Measurements from ENCODE around the gene USHBP1.

The USHBP1 gene

GRCh38 chr19:17289489-17289888 lies 24.9 kb upstream of the USHBP1 start:
- ATAC-seq (ENCODE audit: low read depth) (no peak), DNase-seq (ENCODE audit: low spot score) (no peak)
- Histone ChIP-seq H3K4me3 (ENCODE audit: severe bottlenecking) (no peak overlapping the region), H3K27me3 (ENCODE audit: insufficient read depth, poor library complexity, severe bottlenecking) (no peaks in the 10 kb centered on the region), H3K4me1 (ENCODE audit: insufficient read depth, poor library complexity, severe bottlenecking) (no peaks in the 10 kb centered on the region), H3K9me3 (ENCODE audit: severe bottlenecking) (no peaks in the 10 kb centered on the region), H3K27ac (ENCODE audit: poor library complexity, severe bottlenecking) (no peak overlapping the region), H3K36me3 (ENCODE audit: low read depth) (peaks cover 5% of the 10 kb centered on the region; the same call in 1 of the 2 replicates)
- TF ChIP-seq CTCF (IDR thresholded peaks at IDR 0.05; ENCODE audit: poor library complexity, severe bottlenecking): no peak

DNA sequence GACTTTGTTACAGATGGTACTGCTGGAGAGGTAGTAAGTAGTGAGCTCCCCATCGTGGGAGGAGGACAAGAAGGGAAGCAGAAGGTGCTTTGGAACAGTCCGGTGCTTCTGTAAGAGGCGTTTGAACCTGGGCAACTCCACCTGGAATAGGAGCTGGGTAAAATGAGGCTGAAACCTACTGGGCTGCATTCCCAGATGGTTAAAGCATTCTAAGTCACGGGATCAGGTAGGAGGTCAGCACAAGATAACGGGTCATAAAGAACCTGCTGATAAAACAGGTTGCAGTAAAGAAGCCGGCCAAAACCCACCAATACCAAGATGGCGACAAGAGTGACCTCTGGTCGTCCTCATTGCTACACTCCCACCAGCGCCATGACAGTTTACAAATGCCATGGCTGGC lies 22.2 kb upstream of the USHBP1 start:
- Histone ChIP-seq H3K4me1 (ENCODE audit: insufficient read depth, poor library complexity, severe bottlenecking) (no peaks in the 10 kb centered on the region), H3K27me3 (ENCODE audit: insufficient read depth, poor library complexity, severe bottlenecking) (no peaks in the 10 kb centered on the region), H3K36me3 (ENCODE audit: low read depth) (no peaks in the 10 kb centered on the region), H3K27ac (ENCODE audit: poor library complexity, severe bottlenecking) (no peak overlapping the region), H3K9me3 (ENCODE audit: severe bottlenecking) (no peaks in the 10 kb centered on the region), H3K4me3 (ENCODE audit: severe bottlenecking) (no peak overlapping the region)
- DNase-seq (ENCODE audit: low spot score) (no peak), ATAC-seq (ENCODE audit: low read depth) (no peak)
- no peak for TF ChIP-seq CTCF (IDR thresholded peaks at IDR 0.05; ENCODE audit: poor library complexity, severe bottlenecking)

- H3K9me3 ChIP-seq (ENCODE audit: severe bottlenecking): no peaks in the 10 kb centered on the region
- TF ChIP-seq CTCF (IDR thresholded peaks at IDR 0.05; ENCODE audit: poor library complexity, severe bottlenecking): no peak
- no peak overlapping the region for H3K4me3 ChIP-seq (ENCODE audit: severe bottlenecking)
- ATAC-seq (ENCODE audit: low read depth) (no peak), DNase-seq (ENCODE audit: low spot score) (no peak)
- H3K4me1 ChIP-seq (ENCODE audit: insufficient read depth, poor library complexity, severe bottlenecking): no peaks in the 10 kb centered on the region
- no peaks in the 10 kb centered on the region for H3K36me3 ChIP-seq (ENCODE audit: low read depth)
- H3K27me3 ChIP-seq (ENCODE audit: insufficient read depth, poor library complexity, severe bottlenecking): no peaks in the 10 kb centered on the region
- no peak overlapping the region for H3K27ac ChIP-seq (ENCODE audit: poor library complexity, severe bottlenecking)
Observed at GRCh38 chr19:17286263-17286662, 21.7 kb upstream of the USHBP1 start.

DNA sequence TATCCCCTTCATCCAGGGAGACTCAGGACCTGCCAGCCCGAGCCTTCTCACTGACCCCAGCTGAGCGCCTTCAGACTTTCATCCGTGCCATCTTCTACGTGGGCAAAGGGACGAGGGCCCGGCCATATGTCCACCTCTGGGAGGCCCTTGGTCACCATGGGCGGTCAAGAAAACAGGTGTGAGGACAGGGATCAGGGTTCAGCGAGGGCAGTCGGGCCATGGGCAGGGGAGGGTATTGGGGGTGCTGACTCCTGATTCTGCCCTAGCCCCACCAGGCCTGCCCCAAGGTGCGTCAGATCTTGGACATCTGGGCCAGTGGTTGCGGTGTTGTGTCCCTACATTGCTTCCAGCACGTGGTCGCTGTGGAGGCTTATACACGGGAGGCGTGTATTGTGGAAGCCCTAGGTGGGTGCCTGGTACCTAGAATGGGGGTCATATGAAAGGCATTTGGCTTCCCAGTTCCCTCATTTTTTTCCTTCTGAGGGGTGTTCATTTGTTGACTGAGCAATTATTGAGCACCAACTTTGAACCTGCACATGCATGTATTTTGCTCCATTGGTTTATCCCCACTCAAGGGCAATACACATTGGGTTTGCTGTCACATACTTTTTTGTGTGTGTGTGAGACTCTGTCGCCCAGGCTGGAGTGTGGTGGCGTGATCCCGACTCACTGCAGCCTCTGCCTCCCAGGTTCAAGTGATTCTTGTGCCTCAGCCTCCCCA lies 21.0 kb upstream of the USHBP1 start:
- H3K27ac ChIP-seq (ENCODE audit: poor library complexity, severe bottlenecking): no peak overlapping the region
- no peaks in the 10 kb centered on the region for H3K36me3 ChIP-seq (ENCODE audit: low read depth)
- H3K9me3 ChIP-seq (ENCODE audit: severe bottlenecking): no peaks in the 10 kb centered on the region
- no peak for TF ChIP-seq CTCF (IDR thresholded peaks at IDR 0.05; ENCODE audit: poor library complexity, severe bottlenecking)
- H3K27me3 ChIP-seq (ENCODE audit: insufficient read depth, poor library complexity, severe bottlenecking): no peaks in the 10 kb centered on the region
- H3K4me3 ChIP-seq (ENCODE audit: severe bottlenecking): no peak overlapping the region
- H3K4me1 ChIP-seq (ENCODE audit: insufficient read depth, poor library complexity, severe bottlenecking): no peaks in the 10 kb centered on the region
- no peak for DNase-seq (ENCODE audit: low spot score)
- ATAC-seq (ENCODE audit: low read depth): no peak

- ATAC-seq (ENCODE audit: low read depth) (no peak), DNase-seq (ENCODE audit: low spot score) (no peak)
- Histone ChIP-seq H3K36me3 (ENCODE audit: low read depth) (no peaks in the 10 kb centered on the region), H3K4me1 (ENCODE audit: insufficient read depth, poor library complexity, severe bottlenecking) (no peaks in the 10 kb centered on the region), H3K27me3 (ENCODE audit: insufficient read depth, poor library complexity, severe bottlenecking) (no peaks in the 10 kb centered on the region), H3K9me3 (ENCODE audit: severe bottlenecking) (no peaks in the 10 kb centered on the region), H3K4me3 (ENCODE audit: severe bottlenecking) (no peak overlapping the region), H3K27ac (ENCODE audit: poor library complexity, severe bottlenecking) (no peak overlapping the region)
- no peak for TF ChIP-seq CTCF (IDR thresholded peaks at IDR 0.05; ENCODE audit: poor library complexity, severe bottlenecking)
Observed at GRCh38 chr19:17283504-17283996, 19.0 kb upstream of the USHBP1 start.

Measured in RWPE2 (cell line).